DOHH2 (cell line): Measurements from ENCODE around the gene HDLBP.

ENCODE experiments used
- H3F3A ChIP-seq: fragments of 200-600 bp; sonication (generic), shearing (Covaris generic); 2 replicates; pipeline ENCODE4 v1.6.0; 2016; ENCODE audit warnings: antibody characterized with exemption, mild to moderate bottlenecking; ENCODE audit not compliant: control insufficient read depth, insufficient read depth
- H3K27ac ChIP-seq: fragments of 200-600 bp; sonication (generic); 2 replicates; pipeline ENCODE4 v1.5.1; 2014; ENCODE audit warnings: low read depth, mild to moderate bottlenecking, low read length, moderate library complexity
- H3K27me3 ChIP-seq: fragments of 200-600 bp; sonication (generic); 2 replicates; pipeline ENCODE4 v1.6.1; 2014; ENCODE audit warnings: mild to moderate bottlenecking, low read length, mixed read lengths; ENCODE audit not compliant: control insufficient read depth
- H3K36me3 ChIP-seq: fragments of 200-600 bp; sonication (generic); 2 replicates; pipeline ENCODE4 v1.6.1; 2014; ENCODE audit warnings: mild to moderate bottlenecking, low read length, moderate library complexity, mixed read lengths; ENCODE audit not compliant: control insufficient read depth
- H3K4me1 ChIP-seq: fragments of 200-600 bp; sonication (generic); 2 replicates; pipeline ENCODE4 v1.6.1; 2014; ENCODE audit warnings: mild to moderate bottlenecking, low read length, mixed read lengths; ENCODE audit not compliant: control insufficient read depth
- H3K4me2 ChIP-seq: fragments of 200-600 bp; sonication (generic); 2 replicates; pipeline ENCODE4 v1.6.0; 2014; ENCODE audit warnings: mild to moderate bottlenecking, low read length, moderate library complexity
- H3K4me3 ChIP-seq: fragments of 200-600 bp; sonication (generic); 2 replicates; pipeline ENCODE4 v1.5.1; 2014; ENCODE audit warnings: mild to moderate bottlenecking, low read length, mixed read lengths
- H3K79me2 ChIP-seq: fragments of 200-600 bp; sonication (generic); 2 replicates; pipeline ENCODE4 v1.6.1; 2014; ENCODE audit warnings: mild to moderate bottlenecking, low read length, mixed read lengths; ENCODE audit not compliant: control insufficient read depth
- H3K9me2 ChIP-seq: fragments of 200-600 bp; sonication (generic); replicated peaks from 2 replicates; pipeline ENCODE4 v1.6.1; 2014; ENCODE audit warnings: mild to moderate bottlenecking, low read length, mixed read lengths; ENCODE audit not compliant: control insufficient read depth
- H3K9me3 ChIP-seq: fragments of 200-600 bp; sonication (generic); 2 replicates; pipeline ENCODE4 v1.6.1; 2014; ENCODE audit warnings: antibody characterized with exemption, low read length, mixed read lengths; ENCODE audit not compliant: control insufficient read depth, insufficient read depth
- H4K20me1 ChIP-seq: fragments of 200-600 bp; sonication (generic); 2 replicates; pipeline ENCODE4 v1.6.0; 2014; ENCODE audit warnings: low read depth, mild to moderate bottlenecking, antibody characterized with exemption, low read length, moderate library complexity; ENCODE audit not compliant: control insufficient read depth, insufficient read depth
- CTCF ChIP-seq: fragments of 200-600 bp; sonication (generic); IDR thresholded peaks from one replicate; pipeline ENCODE4 v1.5.1; 2014; ENCODE audit warnings: antibody characterized with exemption, mild to moderate bottlenecking, low read depth, low read length; ENCODE audit not compliant: poor library complexity, severe bottlenecking
- EZH2phosphoT487 ChIP-seq: fragments of 200-600 bp; sonication (generic); IDR thresholded peaks from 2 replicates; pipeline ENCODE4 v1.6.1; 2017; ENCODE audit warnings: borderline replicate concordance, mild to moderate bottlenecking, antibody characterized with exemption, low read length, moderate library complexity, mixed read lengths

HDLBP gene

DNA sequence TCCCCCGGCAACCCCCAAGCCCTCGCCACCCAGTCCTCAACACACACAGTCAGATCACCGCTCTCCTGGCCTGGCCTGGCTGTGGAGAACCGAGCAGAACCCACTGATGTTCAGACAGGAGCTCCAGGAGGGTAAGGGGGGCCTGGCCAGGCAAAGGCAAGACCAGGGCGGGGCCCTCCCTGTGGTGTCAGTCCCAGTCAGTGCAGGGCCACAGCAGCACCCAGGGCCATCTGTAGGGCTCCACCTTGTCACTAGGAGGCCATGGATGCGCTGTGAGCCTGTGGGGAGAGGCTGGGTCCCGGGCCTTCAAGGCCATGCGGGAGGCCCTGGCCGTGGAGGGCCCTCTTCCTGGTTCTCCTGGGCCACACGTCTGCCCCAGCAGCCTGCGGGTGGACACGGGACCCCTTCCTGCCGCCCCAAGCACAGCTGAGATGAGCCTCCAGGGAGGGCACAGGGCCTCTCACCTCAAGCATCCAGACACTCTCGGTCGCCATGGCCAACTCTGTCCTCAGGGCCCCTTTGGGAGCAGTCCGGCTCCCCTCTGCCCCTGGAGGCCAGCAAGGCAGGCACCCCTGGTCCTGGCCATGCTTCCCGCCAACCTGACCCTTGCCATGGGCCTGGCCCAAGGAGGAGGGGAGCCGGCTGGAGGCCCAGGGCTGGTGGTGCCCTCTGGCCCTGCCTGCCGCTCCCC lies 125.0 kb downstream of the HDLBP start:
- peaks cover 12% of the 10 kb centered on the region for H3K4me1 ChIP-seq
- no peaks in the 10 kb centered on the region for H4K20me1 ChIP-seq
- no peaks in the 10 kb centered on the region for H3K9me3 ChIP-seq
- no peaks in the 10 kb centered on the region for H3K36me3 ChIP-seq
- no peaks in the 10 kb centered on the region for H3K9me2 ChIP-seq
- H3F3A ChIP-seq, result no peaks in the 10 kb centered on the region
- no peak overlapping the region for H3K4me3 ChIP-seq
- no peaks in the 10 kb centered on the region for H3K79me2 ChIP-seq
- H3K27me3 ChIP-seq, result peaks cover 3% of the 10 kb centered on the region; the same call in 1 of the 2 replicates
- no peak for TF ChIP-seq EZH2phosphoT487
- no peak for TF ChIP-seq CTCF
- H3K27ac ChIP-seq, result no peak overlapping the region
- no peak overlapping the region for H3K4me2 ChIP-seq

DNA sequence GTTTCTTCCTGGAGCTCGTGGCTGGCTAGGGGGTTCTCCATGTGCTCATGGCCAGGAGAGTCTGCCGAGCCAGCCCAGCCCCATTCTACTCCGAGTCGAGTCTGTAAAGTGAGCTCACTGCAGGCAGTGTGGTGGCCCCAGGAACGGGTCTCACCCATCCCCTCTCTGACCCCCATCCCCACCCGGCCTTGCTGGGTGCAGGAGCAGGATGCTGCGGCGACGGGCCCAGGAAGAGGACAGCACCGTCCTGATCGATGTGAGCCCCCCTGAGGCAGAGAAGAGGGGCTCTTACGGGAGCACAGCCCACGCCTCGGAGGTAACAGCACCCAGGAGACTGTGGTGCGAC lies 125.6 kb downstream of the HDLBP start:
- Histone ChIP-seq H3K4me1 (peaks cover 12% of the 10 kb centered on the region), H4K20me1 (no peaks in the 10 kb centered on the region), H3K4me3 (no peak overlapping the region), H3K27me3 (peaks cover 3% of the 10 kb centered on the region; the same call in 1 of the 2 replicates), H3K27ac (no peak overlapping the region), H3K9me2 (no peaks in the 10 kb centered on the region), H3K79me2 (no peaks in the 10 kb centered on the region), H3K9me3 (no peaks in the 10 kb centered on the region), H3K4me2 (no peak overlapping the region), H3K36me3 (no peaks in the 10 kb centered on the region), H3F3A (no peaks in the 10 kb centered on the region)
- no peak for TF ChIP-seq CTCF
- TF ChIP-seq EZH2phosphoT487, result no peak

DNA sequence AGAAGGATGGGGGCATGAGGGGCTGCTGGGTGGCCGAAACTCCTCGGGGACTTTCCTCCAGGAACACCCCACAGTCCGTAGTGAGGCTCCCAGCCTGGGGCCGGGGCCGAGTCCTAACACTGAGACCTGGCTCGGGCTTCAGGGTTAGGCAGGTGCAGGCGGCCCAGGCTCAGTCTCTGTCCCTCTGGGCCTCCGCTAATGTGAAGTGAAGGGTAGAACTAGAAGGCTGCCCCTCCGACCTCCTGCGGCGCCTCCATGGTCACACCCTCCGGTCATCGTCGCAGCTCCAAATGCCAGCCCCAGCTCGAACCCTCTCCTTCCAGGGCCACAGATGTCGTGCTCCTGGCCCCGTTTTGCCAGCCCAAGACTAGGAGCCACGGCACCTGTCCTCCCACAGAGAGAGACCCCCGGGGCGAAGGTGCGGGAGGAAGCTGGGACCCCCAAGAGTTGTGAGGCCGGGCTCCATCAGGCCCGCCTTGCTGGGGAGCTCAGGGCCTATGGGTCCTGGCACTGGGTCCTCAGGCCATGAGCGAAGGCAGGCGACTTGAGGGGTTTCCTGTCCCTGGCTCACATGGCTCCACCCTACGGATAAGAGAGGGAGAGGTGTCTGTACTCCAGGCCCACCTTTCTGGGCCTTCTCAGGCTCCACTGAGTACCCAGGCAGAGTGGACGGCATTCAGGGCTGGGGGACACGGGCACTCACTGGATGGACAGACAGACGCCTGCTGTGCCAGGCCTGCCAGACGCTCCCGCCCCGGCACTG lies 126.2 kb downstream of the HDLBP start:
- Histone ChIP-seq H3K4me3 (no peak overlapping the region), H4K20me1 (no peaks in the 10 kb centered on the region), H3K36me3 (no peaks in the 10 kb centered on the region), H3F3A (no peaks in the 10 kb centered on the region), H3K4me1 (peaks cover 12% of the 10 kb centered on the region), H3K9me3 (no peaks in the 10 kb centered on the region), H3K4me2 (peak overlapping the region; percentile 65; the same call in 1 of the 2 replicates), H3K27ac (no peak overlapping the region), H3K9me2 (no peaks in the 10 kb centered on the region), H3K27me3 (peaks cover 3% of the 10 kb centered on the region; the same call in 1 of the 2 replicates), H3K79me2 (no peaks in the 10 kb centered on the region)
- no peak for TF ChIP-seq EZH2phosphoT487
- no peak for TF ChIP-seq CTCF
